H1 (cell line): ENCODE measurements around the gene COL26A1. TPM values are rescaled to one million over a fixed set of nuclear protein-coding genes. Genes with fewer than 3 reads are reported as not detected.

Experiments used
- CTCF ChIA-PET: fragments of 300-600 bp; sonication (Branson Sonifier 250); formaldehyde crosslinking; loops from one replicate; lab custom pipeline; 2021; ENCODE audit not compliant: partially characterized antibody; lab: Charles Lee
- POLR2A ChIA-PET: fragments of 300-600 bp; sonication (Branson Sonifier 250); formaldehyde crosslinking; loops from one replicate; lab custom pipeline; 2021; ENCODE audit warnings: inconsistent platforms; ENCODE audit not compliant: partially characterized antibody; lab: Charles Lee
- DNase-seq, 2 experiments: peaks; one replicate each; pipeline versions ENCODE4 v3.0.0 to v3.0.0-alpha.2; 2010 to 2022; ENCODE audit warnings: low spot score in 2 of 2, low read depth in 1 of 2, mixed read lengths in 1 of 2
- FAIRE-seq: peaks from 2 replicates; lab custom pipeline; 2011; peaks lifted over from hg19 to GRCh38; lab: Jason Lieb, UNC
- H2AFZ ChIP-seq: 2 replicates; pipeline ENCODE4 v1.8.1; 2012; ENCODE audit warnings: low read length, inconsistent platforms
- H2AK5ac ChIP-seq: 2 replicates; pipeline ENCODE4 v1.6.1; 2013; ENCODE audit warnings: low read depth, low read length
- H2BK120ac ChIP-seq: replicated peaks from 2 replicates; pipeline ENCODE3; 2013; ENCODE audit warnings: low read depth, low read length, inconsistent platforms
- H2BK12ac ChIP-seq: 2 replicates; pipeline ENCODE4 v1.6.1; 2013; ENCODE audit warnings: low read depth, low read length
- H2BK15ac ChIP-seq: 2 replicates; pipeline ENCODE4 v1.6.1; 2013; ENCODE audit warnings: low read length
- H2BK20ac ChIP-seq: 2 replicates; pipeline ENCODE4 v1.6.1; 2013; ENCODE audit warnings: low read length
- H2BK5ac ChIP-seq: 2 replicates; pipeline ENCODE4 v1.6.1; 2013; ENCODE audit warnings: low read depth, low read length
- H3K14ac ChIP-seq: 2 replicates; pipeline ENCODE4 v1.6.1; 2013; ENCODE audit warnings: inconsistent platforms; ENCODE audit not compliant: insufficient read length
- H3K18ac ChIP-seq: 2 replicates; pipeline ENCODE4 v1.6.1; 2013; ENCODE audit warnings: low read length; ENCODE audit errors: extremely low read depth
- H3K23ac ChIP-seq: 2 replicates; pipeline ENCODE4 v1.6.1; 2013; ENCODE audit warnings: inconsistent platforms; ENCODE audit not compliant: insufficient read length
- H3K23me2 ChIP-seq: 2 replicates; pipeline ENCODE4 v1.6.1; 2013; ENCODE audit warnings: low read depth, low read length
- H3K27ac ChIP-seq: 2 replicates; pipeline ENCODE4 v1.6.1; 2011; ENCODE audit warnings: low read depth, low read length, inconsistent platforms
- H3K27me3 ChIP-seq, 4 experiments: replicated peaks in 1 of 4; 1 replicate in 1 of 4; 2 replicates in 3 of 4; pipeline versions ENCODE4 v1.6.1 to v1.8.1; 2011 to 2013; ENCODE audit warnings: low read length in 3 of 4, mild to moderate bottlenecking in 3 of 4, inconsistent platforms in 2 of 4, mixed read lengths in 2 of 4, moderate library complexity in 1 of 4; ENCODE audit not compliant: control insufficient read depth in 3 of 4, insufficient read depth in 3 of 4; ENCODE audit errors: extremely low read depth in 1 of 4
- H3K36me3 ChIP-seq, 4 experiments: 2 replicates each; pipeline versions ENCODE4 v1.6.1 to v1.8.1; 2011 to 2013; ENCODE audit warnings: mild to moderate bottlenecking in 4 of 4, low read length in 3 of 4, moderate library complexity in 2 of 4, control low read depth in 1 of 4, inconsistent platforms in 1 of 4; ENCODE audit not compliant: insufficient read depth in 4 of 4, control insufficient read depth in 2 of 4
- H3K4ac ChIP-seq: replicated peaks from 2 replicates; pipeline ENCODE3; 2013; ENCODE audit warnings: low read length, low read depth, mixed read lengths, inconsistent platforms; ENCODE audit not compliant: insufficient read length
- H3K4me1 ChIP-seq, 4 experiments: replicated peaks in 1 of 4; 1 replicate in 1 of 4; 2 replicates in 3 of 4; pipeline versions ENCODE4 v1.6.1 to v1.8.1; 2011 to 2013; ENCODE audit warnings: low read length in 3 of 4, inconsistent platforms in 2 of 4, mixed read lengths in 1 of 4; ENCODE audit not compliant: insufficient read depth in 4 of 4, control insufficient read depth in 3 of 4
- H3K4me2 ChIP-seq, 2 experiments: 2 replicates each; pipeline versions ENCODE4 v1.6.1 to v1.8.1; 2011 to 2013; ENCODE audit warnings: low read depth in 2 of 2, low read length in 2 of 2, control low read depth in 1 of 2, inconsistent platforms in 1 of 2, mild to moderate bottlenecking in 1 of 2; ENCODE audit not compliant: insufficient read depth in 1 of 2
- H3K4me3 ChIP-seq, 4 experiments: fragments of 200-600, 300-600 bp in 1 of 4; sonication (generic), shearing (Covaris generic), sonication (Bioruptor Twin) in 1 of 4; 2 replicates each; pipeline versions ENCODE4 v1.5.1 to v1.8.1; 2011 to 2016; ENCODE audit warnings: low read length in 4 of 4, low read depth in 3 of 4, control low read depth in 2 of 4, inconsistent platforms in 2 of 4, mild to moderate bottlenecking in 2 of 4, mixed read lengths in 1 of 4, moderate library complexity in 1 of 4; ENCODE audit not compliant: insufficient read depth in 2 of 4; ENCODE audit errors: extremely low read depth in 1 of 4
- H3K56ac ChIP-seq: replicated peaks from 2 replicates; pipeline ENCODE3; 2013; ENCODE audit warnings: low read depth, mild to moderate bottlenecking, mixed read lengths, low read length, inconsistent platforms; ENCODE audit not compliant: insufficient read length
- H3K79me1 ChIP-seq: 2 replicates; pipeline ENCODE4 v1.6.1; 2013; ENCODE audit warnings: low read depth, low read length, control low read depth
- H3K79me2 ChIP-seq, 2 experiments: 2 replicates each; pipeline versions ENCODE4 v1.6.1 to v1.8.1; 2012 to 2013; ENCODE audit warnings: low read length in 2 of 2, mild to moderate bottlenecking in 2 of 2, inconsistent platforms in 1 of 2; ENCODE audit not compliant: insufficient read depth in 2 of 2, control insufficient read depth in 1 of 2
- H3K9ac ChIP-seq, 4 experiments: replicated peaks in 1 of 4; 1 replicate in 1 of 4; 2 replicates in 3 of 4; pipeline versions ENCODE4 v1.6.1 to v1.8.1; 2011 to 2013; ENCODE audit warnings: low read depth in 3 of 4, low read length in 3 of 4, control low read depth in 2 of 4, mild to moderate bottlenecking in 2 of 4, moderate library complexity in 2 of 4, inconsistent platforms in 1 of 4; ENCODE audit errors: extremely low read depth in 1 of 4
- H3K9me3 ChIP-seq, 2 experiments: 2 replicates each; pipeline versions ENCODE4 v1.6.1 to v1.8.1; 2012 to 2013; ENCODE audit warnings: mild to moderate bottlenecking in 2 of 2, moderate library complexity in 2 of 2, control low read depth in 1 of 2, inconsistent platforms in 1 of 2, low read depth in 1 of 2, low read length in 1 of 2, mixed read lengths in 1 of 2; ENCODE audit not compliant: insufficient read depth in 2 of 2
- H4K20me1 ChIP-seq, 2 experiments: replicated peaks in 1 of 2; 2 replicates each; pipeline versions ENCODE3 to v1.8.1; 2011 to 2013; ENCODE audit warnings: inconsistent platforms in 2 of 2, low read length in 2 of 2, mild to moderate bottlenecking in 1 of 2; ENCODE audit not compliant: insufficient read depth in 2 of 2, control insufficient read depth in 1 of 2
- H4K5ac ChIP-seq: 2 replicates; pipeline ENCODE4 v1.6.1; 2013; ENCODE audit warnings: low read length, low read depth, mixed read lengths, inconsistent platforms; ENCODE audit not compliant: insufficient read length
- H4K8ac ChIP-seq: 2 replicates; pipeline ENCODE4 v1.8.0; 2013; ENCODE audit warnings: mild to moderate bottlenecking, moderate library complexity, low read length, inconsistent platforms; ENCODE audit not compliant: insufficient read depth; ENCODE audit errors: extremely low read depth
- H4K91ac ChIP-seq: replicated peaks from 2 replicates; pipeline ENCODE3; 2013; ENCODE audit warnings: low read length, mixed read lengths, inconsistent platforms; ENCODE audit not compliant: insufficient read length
- KDM1A ChIP-seq: fragments of 200-600, 300-600 bp; sonication (generic); IDR thresholded peaks from 2 replicates; pipeline ENCODE4 v1.7.1; 2016; ENCODE audit warnings: mild to moderate bottlenecking, low read length, borderline replicate concordance
- SIX5 ChIP-seq: IDR thresholded peaks from 2 replicates; pipeline ENCODE4 v1.6.1; 2011; ENCODE audit warnings: mild to moderate bottlenecking, low read depth, low read length
- TAF1 ChIP-seq: IDR thresholded peaks from 2 replicates; pipeline ENCODE4 v1.6.1; 2011; ENCODE audit warnings: mild to moderate bottlenecking, low read depth, low read length
- WGBS, 2 experiments: shearing (Covaris generic) in 1 of 2; methylation state at CpG; one replicate each; pipeline versions ENCODE4 v1.1.6 to v1.1.7; 2013 to 2015; ENCODE audit warnings: low lambda C conversion rate in 2 of 2, mixed read lengths in 2 of 2, inconsistent platforms in 1 of 2, low coverage in 1 of 2, missing lambda C conversion rate in 1 of 2; ENCODE audit not compliant: insufficient replicate concordance in 2 of 2, insufficient coverage in 1 of 2, insufficient read length in 1 of 2; ENCODE audit errors: extremely low coverage in 1 of 2, missing lambda C conversion rate in 1 of 2; 5-methylcytosine and 5-hydroxymethylcytosine counted together
- polyA plus RNA-seq, 7 experiments: library from polyadenylated mRNA; depleted of rRNA in 3 of 7; stranded (reverse) in 5 of 7; unstranded in 2 of 7; fragments of >200 nt in 5 of 7; fragments of 200-250 nt in 2 of 7; gene quantifications; 1 replicate in 5 of 7; 2 replicates in 1 of 7; 4 replicates in 1 of 7; pipeline versions ENCODE4 v1.2.1 to v1.2.3, GENCODE V29; 2011 to 2013; ENCODE audit warnings: missing spikeins in 2 of 7, mixed read lengths in 2 of 7
- total RNA-seq: library from RNA; stranded (reverse); fragmentation: NEBNext Ultra II Directional; extraction: Animal tissue kit (Norgen Biotek cat#: 25700); gene quantifications from 2 replicates; pipeline ENCODE4 v1.2.1, GENCODE V29; 2021
- TF ChIP-seq, protein P1 (sequence below): IDR thresholded peaks from 2 replicates; pipeline ENCODE4 v1.6.1; 2012; ENCODE audit warnings: inconsistent platforms

COL26A1 gene
- total and polyA plus RNA-seq, 2 of the 8 experiments (the other 6 are each of a cell fraction or from before 2014, with no cell fraction given), result 51.1 to 68.8 TPM

DNA sequence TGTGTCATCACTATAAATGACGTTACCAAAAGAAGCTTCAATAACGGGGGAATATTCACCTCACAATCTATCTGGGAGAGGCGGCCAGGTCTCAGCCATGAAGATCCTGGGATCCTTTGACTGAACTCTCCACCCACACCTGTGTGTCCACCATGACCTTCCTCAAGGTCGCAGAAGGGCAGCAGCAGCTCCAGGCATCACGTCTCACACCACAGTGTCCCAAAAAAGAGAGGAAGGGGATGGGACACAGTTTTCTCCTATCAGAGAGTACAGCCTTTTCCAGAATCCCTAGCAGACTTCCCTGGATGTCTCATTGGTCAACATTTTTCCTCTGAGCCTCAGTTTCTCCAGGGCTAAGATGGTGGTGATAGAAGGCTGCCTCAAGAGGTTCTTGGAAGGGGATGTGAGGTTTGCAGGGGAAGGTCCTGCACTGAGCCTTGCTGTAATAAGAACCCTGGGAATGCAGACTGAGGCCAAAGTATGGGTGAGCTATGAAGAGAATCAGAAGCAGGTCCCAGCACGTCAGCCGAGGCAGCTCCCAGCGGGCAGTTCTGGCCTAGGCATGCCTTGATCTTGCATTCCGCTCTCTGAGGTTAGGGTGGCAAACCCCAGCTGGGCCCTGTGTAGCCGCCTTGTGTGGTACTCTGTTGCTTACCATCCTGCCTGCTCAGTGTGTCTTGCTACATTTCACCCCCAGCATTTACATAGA is 63.8 kb downstream of the COL26A1 start:
- Histone ChIP-seq H2BK15ac (no peak overlapping the region), H3K4me3 (no peak overlapping the region), H3K14ac (no peak overlapping the region), H3K4ac (no peak overlapping the region), H3K79me2 (no peaks in the 10 kb centered on the region; a peak in 1 of 4 replicates), H2AK5ac (no peak overlapping the region), H3K27me3 (no peaks in the 10 kb centered on the region), H3K56ac (no peak overlapping the region), H3K9me3 (no peaks in the 10 kb centered on the region), H2BK12ac (no peak overlapping the region), H3K4me1 (no peaks in the 10 kb centered on the region), H4K8ac (no peak overlapping the region), H2BK120ac (no peak overlapping the region), H4K5ac (no peak overlapping the region), H3K23ac (no peak overlapping the region), H3K4me2 (no peak overlapping the region), H2BK5ac (no peak overlapping the region), H3K23me2 (no peaks in the 10 kb centered on the region; the same call in 1 of the 2 replicates), H2AFZ (no peak overlapping the region), H3K27ac (no peak overlapping the region), H3K79me1 (no peaks in the 10 kb centered on the region), H3K36me3 (no peaks in the 10 kb centered on the region), H4K91ac (no peak overlapping the region), H3K18ac (no peak overlapping the region), H3K9ac (no peak overlapping the region), H4K20me1 (no peaks in the 10 kb centered on the region), H2BK20ac (no peak overlapping the region)
- DNase-seq (no peak), FAIRE-seq (no peak)
- CTCF ChIA-PET, result interaction anchor here (0.6 to 3.5 kb wide), 4 partner anchors 11 to 104 kb away, joined by 3 to 20 read pairs (median 3); no protein-coding TSS in a partner anchor
- WGBS, 2 experiments, result 84% methylated on average over 10 of the region's 10 CpGs; no CpG with 5 or more reads in 1 of the 2 experiments
- POLR2A ChIA-PET, result interaction anchor here (1.0 kb wide), 2 partner anchors 11 to 64 kb away, joined by 3 read pairs; partner anchors contain the start of gene COL26A1
- TF ChIP-seq SIX5 (no peak), KDM1A (peak; percentile 78; the same call in 1 of the 2 replicates), TAF1 (no peak)
- TF ChIP-seq, protein P1, sequence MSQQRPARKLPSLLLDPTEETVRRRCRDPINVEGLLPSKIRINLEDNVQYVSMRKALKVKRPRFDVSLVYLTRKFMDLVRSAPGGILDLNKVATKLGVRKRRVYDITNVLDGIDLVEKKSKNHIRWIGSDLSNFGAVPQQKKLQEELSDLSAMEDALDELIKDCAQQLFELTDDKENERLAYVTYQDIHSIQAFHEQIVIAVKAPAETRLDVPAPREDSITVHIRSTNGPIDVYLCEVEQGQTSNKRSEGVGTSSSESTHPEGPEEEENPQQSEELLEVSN, result no peak
